RPMI8226 (cell line): Measurements from ENCODE around the gene ZNF618.

Source experiments
- DNase-seq: peaks from one replicate; pipeline ENCODE4 v3.0.0-alpha.2; 2015

ZNF618 gene

GRCh38 chr9:113935677-113936380 lies 59.7 kb downstream of the ZNF618 start:
- no peak for DNase-seq

GRCh38 chr9:113940077-113940476 lies 64.0 kb downstream of the ZNF618 start:
- DNase-seq, result no peak

GRCh38 chr9:113941056-113941455 lies 64.9 kb downstream of the ZNF618 start:
- DNase-seq, result no peak

GRCh38 chr9:113941526-113941925 lies 65.4 kb downstream of the ZNF618 start:
- no peak for DNase-seq

GRCh38 chr9:113943112-113944009 lies 67.3 kb downstream of the ZNF618 start:
- no peak for DNase-seq

- DNase-seq, result no peak
Observed at GRCh38 chr9:113945784-113946183, 69.7 kb downstream of the ZNF618 start.

GRCh38 chr9:113946496-113947115 lies 70.5 kb downstream of the ZNF618 start:
- DNase-seq, result no peak

- no peak for DNase-seq
Observed at GRCh38 chr9:113947941-113948340, 71.8 kb downstream of the ZNF618 start.

- DNase-seq, result no peak
Observed at GRCh38 chr9:113948891-113949570, 72.9 kb downstream of the ZNF618 start.

GRCh38 chr9:113949571-113950078 lies 73.5 kb downstream of the ZNF618 start:
- DNase-seq, result no peak

- no peak for DNase-seq
Observed at GRCh38 chr9:113950195-113951031, 74.3 kb downstream of the ZNF618 start.

- DNase-seq, result no peak
Observed at GRCh38 chr9:113951032-113951372, 74.9 kb downstream of the ZNF618 start.

GRCh38 chr9:113952676-113953075 lies 76.6 kb downstream of the ZNF618 start:
- DNase-seq, result no peak

- no peak for DNase-seq
Observed at GRCh38 chr9:113953531-113953930, 77.4 kb downstream of the ZNF618 start.

- no peak for DNase-seq
Observed at GRCh38 chr9:113954591-113954990, 78.5 kb downstream of the ZNF618 start.

GRCh38 chr9:113955076-113955752 lies 79.1 kb downstream of the ZNF618 start:
- DNase-seq, result no peak

GRCh38 chr9:113956901-113957300 lies 80.8 kb downstream of the ZNF618 start:
- DNase-seq, result no peak

GRCh38 chr9:113957351-113957750 lies 81.2 kb downstream of the ZNF618 start:
- no peak for DNase-seq

GRCh38 chr9:113957821-113958341 lies 81.8 kb downstream of the ZNF618 start:
- no peak for DNase-seq

- no peak for DNase-seq
Observed at GRCh38 chr9:113958556-113958955, 82.4 kb downstream of the ZNF618 start.

- DNase-seq, result no peak
Observed at GRCh38 chr9:113960768-113961167, 84.7 kb downstream of the ZNF618 start.
